Measurements from ENCODE around the gene SMAP2.

SMAP2 gene

DNA sequence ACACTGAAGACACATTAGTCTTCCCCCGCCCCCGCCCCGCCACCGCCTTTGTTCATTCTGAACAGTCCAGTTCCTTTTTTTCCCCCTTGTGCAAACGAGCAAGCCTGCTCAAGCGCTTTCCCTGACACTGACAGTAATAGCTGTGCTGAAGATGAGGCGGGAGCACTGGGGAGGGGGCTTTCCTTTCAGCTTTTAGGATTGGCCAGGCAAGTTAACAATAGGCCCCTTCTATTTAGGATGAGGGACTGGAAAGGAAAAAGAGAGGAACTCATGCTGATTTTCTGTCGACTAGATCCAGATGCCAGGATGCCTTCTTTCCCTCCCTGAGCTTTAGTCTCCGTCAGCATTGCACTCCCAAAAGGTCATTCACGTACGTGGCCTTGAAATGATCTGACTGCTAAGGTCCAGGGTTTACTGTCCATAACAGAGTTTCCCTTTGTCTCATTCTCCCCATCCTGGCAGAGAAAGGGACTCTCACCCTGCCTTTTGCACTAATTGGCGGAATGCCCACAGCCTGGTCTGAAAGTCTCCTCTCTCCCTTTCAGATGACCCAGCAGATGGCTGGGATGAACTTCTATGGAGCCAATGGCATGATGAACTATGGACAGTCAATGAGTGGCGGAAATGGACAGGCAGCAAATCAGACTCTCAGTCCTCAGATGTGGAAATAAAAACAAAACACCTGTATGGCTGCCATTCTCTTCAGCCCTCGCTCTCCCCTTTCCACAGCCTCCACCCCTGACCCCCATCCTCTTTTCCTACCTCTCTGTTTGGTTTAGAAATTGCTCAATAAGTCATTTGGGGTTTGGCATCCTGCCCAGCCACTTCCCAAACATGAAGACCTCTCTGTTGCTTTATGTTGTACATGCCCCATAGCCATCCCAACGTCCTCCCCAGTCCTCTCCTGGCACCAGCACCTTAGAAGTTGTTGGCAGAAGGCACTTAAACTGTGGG, 48.2 kb downstream of the SMAP2 start:
- DNase-seq (ENCODE audit: low read depth): no peak

DNA sequence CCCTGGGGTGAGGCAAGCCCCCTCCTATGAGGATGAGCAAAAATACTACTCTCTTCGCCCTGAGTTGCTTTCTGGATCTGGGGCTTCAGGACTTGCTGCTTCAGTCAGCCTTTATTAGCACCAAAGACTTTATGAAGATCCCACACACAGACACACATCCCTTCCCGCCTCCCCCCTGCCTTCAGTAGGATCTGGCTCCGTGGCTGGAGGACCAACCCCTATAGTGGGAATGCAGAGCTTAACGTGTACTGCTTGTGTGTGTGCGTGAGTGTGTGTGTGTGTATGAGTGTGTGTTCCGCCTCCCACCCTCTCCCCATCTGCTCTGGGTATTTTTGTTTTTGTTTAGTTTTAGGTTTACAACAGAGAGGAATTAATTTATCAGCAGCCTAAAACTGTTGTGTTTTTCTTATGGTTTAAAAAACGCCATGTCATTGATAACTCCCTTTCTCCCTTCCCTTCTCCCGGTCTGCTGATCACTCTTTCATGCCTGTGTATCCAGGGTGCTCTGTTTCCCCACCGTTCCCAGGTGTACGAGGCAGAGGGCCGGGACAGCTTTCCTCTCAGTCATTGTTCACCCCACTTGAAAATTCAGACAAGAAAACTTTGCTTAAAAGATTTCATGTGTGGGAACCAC, 49.2 kb downstream of the SMAP2 start:
- DNase-seq (ENCODE audit: low read depth): no peak

DNA sequence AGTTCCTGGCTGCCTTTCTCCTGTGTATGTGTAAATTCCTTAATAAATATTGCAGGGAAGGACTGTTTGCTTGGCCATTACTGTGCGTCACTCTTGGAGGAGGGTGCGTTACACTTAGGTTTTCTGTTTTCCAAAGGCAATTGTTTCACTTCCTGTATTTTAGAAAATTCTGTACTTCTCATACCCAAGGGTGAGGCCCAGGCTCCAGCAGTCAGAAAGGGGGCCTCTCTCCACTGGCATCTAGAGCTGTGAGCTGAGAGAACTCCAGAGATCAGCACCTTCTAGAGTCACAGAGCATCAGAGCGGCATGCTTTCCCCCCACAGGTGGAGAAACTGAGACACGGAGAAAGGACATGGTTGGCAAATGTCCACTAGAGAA, 49.7 kb downstream of the SMAP2 start:
- DNase-seq (ENCODE audit: low read depth): no peak

DNA sequence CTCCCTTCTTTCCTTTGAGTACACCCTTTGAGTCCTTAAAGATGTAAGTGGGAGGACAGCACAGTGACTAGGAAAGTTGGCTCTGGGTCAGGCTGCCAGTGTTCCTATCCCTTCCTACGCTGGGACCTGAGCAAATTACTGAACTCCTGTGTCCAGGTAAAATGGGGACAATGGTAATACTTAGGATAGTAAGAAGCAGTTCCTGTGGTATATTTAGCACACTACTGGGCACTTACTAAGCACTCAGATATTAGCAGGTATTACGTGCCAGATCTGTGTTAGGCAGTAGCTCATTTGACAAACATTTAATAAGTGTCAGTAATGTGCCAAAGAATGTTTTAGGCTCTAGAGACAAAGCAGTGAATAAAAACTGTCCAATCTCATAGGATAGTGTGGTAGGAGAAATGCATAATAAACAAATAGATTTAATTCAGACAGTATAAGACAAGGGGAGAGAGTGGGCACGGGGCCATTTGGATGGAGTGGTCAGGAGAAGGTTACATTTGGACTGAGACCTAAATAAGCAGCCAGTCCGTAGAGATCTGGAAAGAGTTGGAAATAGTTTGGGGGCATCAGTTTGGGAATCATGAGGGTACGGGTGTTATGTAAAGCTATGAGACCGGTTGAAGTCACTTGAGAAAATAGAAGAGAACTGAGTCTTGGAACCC, 50.6 kb downstream of the SMAP2 start:
- DNase-seq (ENCODE audit: low read depth): no peak

DNA sequence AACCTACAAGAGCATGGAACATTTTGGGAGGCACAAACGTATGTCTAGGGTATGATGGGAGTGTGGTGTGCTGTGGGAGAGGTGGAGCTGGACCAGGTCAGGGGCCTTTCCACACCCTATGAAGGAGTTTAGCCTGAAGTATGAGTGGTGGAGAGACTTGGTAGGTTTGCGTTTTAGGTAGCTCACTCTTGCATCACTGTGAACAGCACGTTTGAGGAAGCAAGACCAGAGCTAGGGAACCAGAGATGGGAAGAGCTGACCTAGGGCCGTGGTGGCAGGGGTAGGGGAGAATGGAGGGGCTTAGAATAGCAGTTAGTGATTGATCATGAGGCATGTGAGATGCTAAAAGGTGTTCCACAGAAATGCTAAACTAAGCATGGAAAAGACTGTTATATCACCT, 51.7 kb downstream of the SMAP2 start:
- DNase-seq (ENCODE audit: low read depth): no peak

DNA sequence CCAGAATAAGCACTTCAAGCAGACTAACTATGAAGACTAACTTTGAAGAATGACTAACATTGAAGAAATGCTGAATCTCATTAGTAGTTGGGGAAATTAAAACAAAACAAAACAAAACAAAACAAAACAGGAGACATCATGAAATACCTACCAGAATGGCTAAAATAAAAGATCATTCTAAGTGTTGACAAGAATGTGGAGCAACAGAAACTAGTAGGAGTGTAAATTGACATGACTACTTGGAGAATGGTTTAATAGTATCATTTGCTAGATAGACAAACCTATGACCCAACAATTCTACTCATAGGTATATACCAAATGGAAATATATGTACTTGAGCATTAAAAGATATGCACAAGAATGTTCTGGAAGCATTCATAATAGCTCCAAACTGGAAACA, 57.9 kb downstream of the SMAP2 start:
- DNase-seq (ENCODE audit: low read depth): no peak

DNA sequence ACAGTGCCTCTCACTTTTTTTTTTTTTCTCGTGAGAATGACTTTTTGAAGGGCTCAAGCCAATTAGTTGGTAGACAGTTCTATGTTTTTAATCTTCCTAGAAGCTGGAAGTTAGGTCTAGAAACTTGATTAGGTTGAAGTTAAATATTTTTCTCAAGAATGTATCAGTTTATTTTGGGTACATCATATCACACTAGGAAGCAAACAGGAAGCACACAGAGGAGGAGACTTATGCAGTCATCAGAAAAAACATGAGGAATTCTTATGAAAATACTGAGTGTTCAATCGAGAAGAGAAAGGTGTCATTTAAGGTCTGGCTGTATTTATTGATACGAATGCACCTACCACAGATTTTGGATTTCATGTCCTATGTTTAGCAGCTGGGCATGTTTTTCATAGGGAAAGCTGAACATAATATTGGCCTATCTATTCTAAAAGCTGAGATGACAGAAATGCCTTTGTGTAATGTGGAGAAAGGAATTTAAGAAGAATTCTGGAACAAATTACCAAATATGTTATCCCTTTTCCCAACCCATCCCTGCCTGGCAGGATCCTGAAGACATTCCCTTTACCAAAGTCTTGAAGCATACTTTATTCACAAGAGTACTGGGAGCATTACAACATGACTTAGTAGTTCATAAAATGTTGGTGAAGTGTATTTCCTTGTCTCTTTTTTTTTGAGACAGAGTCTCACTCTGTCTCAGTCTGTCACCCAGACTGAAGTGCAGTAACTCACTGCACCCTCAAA, 59.3 kb downstream of the SMAP2 start:
- DNase-seq (ENCODE audit: low read depth): no peak

DNA sequence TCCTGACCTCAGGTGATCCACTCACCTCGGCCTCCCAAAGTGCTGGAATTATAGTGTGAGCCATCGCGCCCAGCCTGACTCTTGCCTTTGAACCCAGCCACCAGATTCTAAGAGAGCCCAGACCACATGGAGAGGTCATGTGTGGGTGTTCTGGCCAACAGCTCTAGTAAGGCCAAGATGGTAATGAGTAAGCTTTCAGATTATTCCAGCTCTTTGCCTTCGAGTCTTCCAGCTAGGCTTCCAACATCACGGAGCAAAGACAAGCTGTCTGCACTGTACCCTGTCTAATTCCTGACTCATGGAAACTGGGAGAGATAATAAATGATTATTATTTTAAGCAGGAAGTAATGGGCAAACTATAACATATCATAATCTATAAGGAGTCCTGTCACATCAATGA, 61.9 kb downstream of the SMAP2 start:
- DNase-seq (ENCODE audit: low read depth): no peak

DNA sequence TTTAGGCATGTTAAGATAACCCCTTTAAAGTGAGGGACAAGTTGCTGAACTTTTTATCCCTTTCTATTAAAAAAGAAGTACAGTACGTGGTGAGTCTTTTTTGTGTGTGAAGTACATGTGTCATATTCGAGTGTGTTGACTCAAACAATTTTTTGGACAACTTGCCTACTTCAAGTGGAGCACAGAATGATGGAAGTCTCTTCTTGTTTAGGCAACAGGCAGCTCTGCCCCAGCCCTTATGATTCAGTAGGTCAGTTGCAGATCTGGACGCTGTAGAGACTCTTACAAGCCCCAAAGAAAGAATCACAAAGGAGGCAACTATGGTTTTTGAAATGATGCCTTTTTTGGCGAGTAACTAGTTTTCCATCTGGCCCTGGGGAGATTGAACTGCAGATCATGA, 62.3 kb downstream of the SMAP2 start:
- no peak for DNase-seq (ENCODE audit: low read depth)

DNA sequence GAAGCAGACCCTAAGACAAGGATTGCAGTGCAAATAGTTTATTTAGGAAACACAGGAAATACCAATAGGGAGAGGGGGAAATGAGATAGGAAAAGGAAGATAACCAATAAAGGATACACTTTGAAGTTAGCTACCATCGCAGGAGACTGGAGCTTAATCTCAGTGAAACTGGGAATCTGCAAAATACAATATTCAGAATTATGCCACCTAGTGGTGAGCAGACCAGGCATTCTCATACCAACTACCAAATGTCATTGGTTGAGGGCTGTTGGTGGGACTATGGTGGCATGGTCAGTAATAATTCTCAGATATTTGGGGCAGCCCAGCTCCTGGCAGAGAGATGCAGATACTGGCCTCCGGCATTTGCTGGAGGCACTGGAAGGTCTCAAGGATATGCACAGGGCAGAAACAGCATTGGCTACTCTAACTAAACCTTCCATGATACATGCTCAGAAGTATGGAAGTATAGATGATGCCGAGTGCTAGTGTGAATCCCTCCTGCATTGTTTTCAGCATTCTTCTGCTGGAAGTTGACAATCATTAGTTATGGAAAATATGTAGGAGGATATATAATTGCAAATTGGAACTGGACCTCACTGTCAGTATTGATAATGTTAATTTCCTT, 65.0 kb downstream of the SMAP2 start:
- no peak for DNase-seq (ENCODE audit: low read depth)

DNA sequence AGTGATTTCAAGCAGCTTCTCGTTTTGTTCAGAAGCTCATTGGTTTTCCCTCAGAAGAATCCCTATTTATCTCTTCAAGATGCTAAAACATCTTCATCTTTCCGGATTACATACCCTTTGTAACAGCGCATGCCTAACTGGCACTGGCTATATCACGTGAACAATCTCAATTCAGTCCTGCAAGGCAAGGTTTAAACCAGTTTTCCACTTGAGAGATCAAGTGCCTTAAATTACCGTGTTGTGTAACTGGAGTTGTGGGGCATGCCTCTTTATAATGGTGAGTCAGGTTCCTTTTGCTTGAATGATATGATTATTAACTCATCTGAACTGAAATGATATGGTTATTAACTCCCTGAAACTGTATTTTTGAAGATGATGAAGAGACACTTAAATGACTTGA, 65.7 kb downstream of the SMAP2 start:
- DNase-seq (ENCODE audit: low read depth): no peak

DNA sequence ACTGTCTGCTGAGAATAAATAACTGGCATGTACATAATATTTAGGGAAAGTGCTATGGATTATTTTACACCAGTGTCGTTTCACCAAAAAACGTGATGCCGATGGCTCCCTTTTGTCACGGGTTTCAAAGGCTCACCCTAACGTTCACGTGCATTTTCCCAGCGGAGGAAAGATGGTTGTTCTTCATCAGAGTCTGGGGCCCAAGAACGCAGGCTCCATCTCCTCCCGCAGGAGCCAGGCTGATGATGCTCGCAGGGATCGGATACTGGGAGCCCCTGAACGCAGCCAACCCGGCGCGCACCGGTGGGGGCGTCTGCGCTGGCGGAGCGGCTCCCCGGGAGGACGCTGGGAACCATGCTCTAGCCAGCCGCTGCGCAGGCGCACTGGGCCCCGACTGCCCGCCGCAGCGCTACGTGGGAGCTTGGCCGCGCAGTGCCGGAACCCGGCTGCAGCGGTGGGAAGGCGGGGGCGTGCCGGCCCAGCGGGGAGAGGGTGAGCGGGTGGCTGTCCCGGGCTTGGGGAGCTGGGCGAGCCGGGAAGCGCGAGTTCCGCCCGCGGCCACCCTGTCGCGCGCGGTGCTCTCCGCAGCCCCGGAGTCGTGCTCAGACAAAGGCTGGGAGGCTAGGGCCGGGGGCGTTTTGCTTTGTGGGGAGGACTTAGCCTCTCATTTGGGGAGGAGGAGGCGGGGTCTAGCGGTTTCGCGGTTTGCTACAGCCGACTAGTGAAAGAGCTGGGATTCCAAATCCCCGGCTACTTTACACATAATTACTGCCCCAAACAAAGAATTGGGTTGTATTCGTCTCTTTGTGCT, 76.4 kb downstream of the SMAP2 start, which contains the start of gene ZFP69B:
Gene ZFP69B, plus strand, starts transcription at position 793 of the 811 bp plus-strand sequence. CDS start 486 bp downstream, outside the sequence.
- peak; percentile 91 for DNase-seq (ENCODE audit: low read depth)

DNA sequence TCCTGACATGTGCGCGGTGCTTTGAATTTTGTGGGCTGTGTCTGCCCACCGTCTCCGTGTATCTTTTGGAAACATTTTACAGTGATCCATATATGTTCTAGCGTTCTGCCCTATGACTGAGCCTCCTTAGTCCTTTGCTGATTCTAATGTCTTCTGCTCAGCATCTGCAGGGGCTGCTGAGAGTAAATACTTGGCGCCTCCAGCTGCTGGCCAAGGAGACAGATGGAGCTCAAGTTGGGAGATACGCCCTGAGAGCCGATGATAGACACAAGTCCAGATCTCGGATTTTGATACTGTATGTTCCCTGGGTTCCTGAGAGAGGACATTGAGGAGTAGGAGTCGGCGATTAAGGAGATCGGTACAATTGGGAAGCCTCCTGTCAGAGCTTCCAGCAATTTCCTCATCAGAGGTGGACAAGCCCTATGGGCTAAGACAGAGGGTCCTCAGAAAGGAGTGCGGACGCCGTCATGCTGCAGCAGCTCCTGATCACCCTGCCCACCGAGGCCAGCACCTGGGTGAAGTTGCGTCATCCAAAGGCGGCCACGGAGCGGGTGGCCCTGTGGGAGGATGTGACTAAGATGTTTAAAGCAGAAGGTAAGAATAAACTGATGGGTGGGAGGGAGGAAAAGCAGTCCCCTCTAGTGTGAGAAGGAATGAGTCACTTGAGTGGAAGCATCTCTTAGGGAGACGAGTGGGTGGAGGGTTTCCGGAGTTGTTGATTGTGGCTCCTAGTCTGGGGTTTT, 77.1 kb downstream of the SMAP2 start:
- DNase-seq (ENCODE audit: low read depth): peak; percentile 74

DNA sequence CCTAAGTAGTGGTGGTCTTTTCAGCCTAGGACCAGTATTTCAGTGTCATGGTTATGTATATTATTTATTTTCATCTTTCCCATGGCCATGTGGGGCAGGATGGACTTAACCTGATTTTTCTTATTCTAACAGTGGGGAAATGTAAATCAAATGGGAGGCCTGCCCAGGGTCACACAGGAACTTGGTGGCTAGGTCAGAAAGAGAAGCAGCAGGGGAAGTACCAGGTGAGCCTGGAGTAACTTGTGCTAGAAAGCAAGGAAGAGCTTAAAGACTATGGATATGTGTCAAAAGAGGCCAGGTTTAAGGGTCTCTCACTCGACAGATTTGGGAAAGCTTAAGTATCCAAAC, 77.7 kb downstream of the SMAP2 start:
- DNase-seq (ENCODE audit: low read depth): no peak

DNA sequence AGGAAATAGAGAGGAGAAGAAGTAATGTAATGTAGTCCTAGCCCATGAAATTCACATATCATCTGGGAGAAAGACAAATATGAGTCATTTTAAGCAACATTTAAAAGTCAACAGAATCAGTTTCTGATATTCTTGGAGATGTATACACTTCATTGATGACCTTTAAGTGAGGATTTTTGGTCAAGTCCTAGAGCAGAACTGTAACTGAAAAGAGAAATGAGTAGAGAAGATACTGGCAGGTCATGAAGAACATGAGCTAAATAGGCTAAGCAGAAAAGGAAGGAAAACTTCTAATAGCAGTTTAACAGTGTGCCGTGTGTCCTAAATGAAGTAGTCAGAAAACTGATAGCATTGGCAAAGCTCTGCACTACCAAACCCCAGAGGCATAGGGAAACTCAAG, 81.3 kb downstream of the SMAP2 start:
- no peak for DNase-seq (ENCODE audit: low read depth)

DNA sequence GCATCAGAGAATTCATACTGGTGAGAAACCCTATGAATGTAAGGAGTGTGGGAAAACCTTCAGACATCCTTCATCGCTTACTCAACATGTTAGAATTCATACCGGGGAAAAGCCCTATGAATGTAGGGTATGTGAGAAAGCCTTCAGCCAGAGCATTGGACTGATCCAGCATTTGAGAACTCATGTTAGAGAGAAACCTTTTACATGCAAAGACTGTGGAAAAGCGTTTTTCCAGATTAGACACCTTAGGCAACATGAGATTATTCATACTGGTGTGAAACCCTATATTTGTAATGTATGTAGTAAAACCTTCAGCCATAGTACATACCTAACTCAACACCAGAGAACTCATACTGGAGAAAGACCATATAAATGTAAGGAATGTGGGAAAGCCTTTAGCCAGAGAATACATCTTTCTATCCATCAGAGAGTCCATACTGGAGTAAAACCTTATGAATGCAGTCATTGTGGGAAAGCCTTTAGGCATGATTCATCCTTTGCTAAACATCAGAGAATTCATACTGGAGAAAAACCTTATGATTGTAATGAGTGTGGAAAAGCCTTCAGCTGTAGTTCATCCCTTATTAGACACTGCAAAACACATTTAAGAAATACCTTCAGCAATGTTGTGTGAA, 89.5 kb downstream of the SMAP2 start:
- DNase-seq (ENCODE audit: low read depth): no peak

DNA sequence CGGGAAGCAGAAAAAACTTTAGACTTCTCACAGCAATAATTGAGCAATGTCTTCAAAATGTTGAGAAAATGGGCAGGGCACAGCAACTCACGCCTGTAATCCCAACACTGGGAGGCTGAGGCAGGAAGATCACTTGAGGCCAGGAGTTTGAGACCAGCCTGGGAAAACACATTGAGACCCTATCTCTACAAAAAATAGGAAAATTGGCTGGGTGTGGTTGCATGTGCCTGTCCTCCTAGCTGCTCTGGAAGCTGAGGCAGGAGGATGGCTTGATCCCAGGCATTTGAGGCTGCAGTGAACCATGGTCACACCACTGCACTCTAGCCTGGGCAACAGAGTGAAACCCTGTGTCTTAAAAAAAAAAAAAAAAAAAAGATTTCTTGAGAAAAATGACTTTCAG, 95.8 kb downstream of the SMAP2 start:
- DNase-seq (ENCODE audit: low read depth): no peak

Measured in activated T-cell treated with anti-CD3 and anti-CD28 coated beads for 48 hours (primary cell).